ENCODE data around the gene COL4A3. TPM values are rescaled to one million over a fixed set of nuclear protein-coding genes. Genes with fewer than 3 reads are reported as not detected.

COL4A3 gene
- total RNA-seq, 4 donors from 2014 or later: under 0.01 to 67.7 (median 10.2) TPM

GRCh38 chr2:227134591-227134990 lies 29.8 kb upstream of the COL4A3 start:
- TF ChIP-seq CTCF (IDR thresholded peaks at IDR 0.05): no peak
- no peak for TF ChIP-seq POLR2A (IDR thresholded peaks at IDR 0.05)
- no peaks in the 10 kb centered on the region for H3K27me3 ChIP-seq
- no peaks in the 10 kb centered on the region for H3K4me1 ChIP-seq
- H3K9me3 ChIP-seq: no peaks in the 10 kb centered on the region
- H3K27ac ChIP-seq: no peak overlapping the region
- no peak for DNase-seq
- H3K36me3 ChIP-seq: no peaks in the 10 kb centered on the region
- H3K4me3 ChIP-seq: no peak overlapping the region

GRCh38 chr2:227141301-227141700 lies 23.1 kb upstream of the COL4A3 start:
- H3K9me3 ChIP-seq: no peaks in the 10 kb centered on the region
- no peaks in the 10 kb centered on the region for H3K36me3 ChIP-seq
- H3K27ac ChIP-seq: no peak overlapping the region
- TF ChIP-seq CTCF (IDR thresholded peaks at IDR 0.05) (no peak), POLR2A (IDR thresholded peaks at IDR 0.05) (no peak)
- no peaks in the 10 kb centered on the region for H3K4me1 ChIP-seq
- no peak overlapping the region for H3K4me3 ChIP-seq
- no peak for DNase-seq
- no peaks in the 10 kb centered on the region for H3K27me3 ChIP-seq

GRCh38 chr2:227143895-227144294 lies 20.5 kb upstream of the COL4A3 start:
- Histone ChIP-seq H3K27ac (no peak overlapping the region), H3K4me3 (no peak overlapping the region), H3K4me1 (no peaks in the 10 kb centered on the region), H3K36me3 (no peaks in the 10 kb centered on the region), H3K27me3 (no peaks in the 10 kb centered on the region), H3K9me3 (no peaks in the 10 kb centered on the region)
- TF ChIP-seq CTCF (IDR thresholded peaks at IDR 0.05) (no peak), POLR2A (IDR thresholded peaks at IDR 0.05) (no peak)
- no peak for DNase-seq

- H3K4me3 ChIP-seq: no peak overlapping the region
- H3K27ac ChIP-seq: no peak overlapping the region
- H3K36me3 ChIP-seq: no peaks in the 10 kb centered on the region
- no peaks in the 10 kb centered on the region for H3K27me3 ChIP-seq
- TF ChIP-seq POLR2A (IDR thresholded peaks at IDR 0.05): no peak
- TF ChIP-seq CTCF (IDR thresholded peaks at IDR 0.05): no peak
- H3K9me3 ChIP-seq: no peaks in the 10 kb centered on the region
- DNase-seq: no peak
- H3K4me1 ChIP-seq: no peaks in the 10 kb centered on the region
Measured at GRCh38 chr2:227146456-227146855, 18.0 kb upstream of the COL4A3 start.

- no peak for TF ChIP-seq POLR2A (IDR thresholded peaks at IDR 0.05)
- TF ChIP-seq CTCF (IDR thresholded peaks at IDR 0.05): no peak
- H3K27me3 ChIP-seq: no peaks in the 10 kb centered on the region
- H3K9me3 ChIP-seq: no peaks in the 10 kb centered on the region
- no peak overlapping the region for H3K27ac ChIP-seq
- H3K36me3 ChIP-seq: no peaks in the 10 kb centered on the region
- H3K4me3 ChIP-seq: no peak overlapping the region
- no peaks in the 10 kb centered on the region for H3K4me1 ChIP-seq
- no peak for DNase-seq
Measured at GRCh38 chr2:227147023-227147422, 17.4 kb upstream of the COL4A3 start.

GRCh38 chr2:227148106-227148505 lies 16.3 kb upstream of the COL4A3 start:
- H3K9me3 ChIP-seq: no peaks in the 10 kb centered on the region
- no peaks in the 10 kb centered on the region for H3K27me3 ChIP-seq
- no peaks in the 10 kb centered on the region for H3K4me1 ChIP-seq
- no peak overlapping the region for H3K4me3 ChIP-seq
- no peak for DNase-seq
- H3K27ac ChIP-seq: no peak overlapping the region
- TF ChIP-seq CTCF (IDR thresholded peaks at IDR 0.05): no peak
- no peak for TF ChIP-seq POLR2A (IDR thresholded peaks at IDR 0.05)
- H3K36me3 ChIP-seq: no peaks in the 10 kb centered on the region

Measured in Peyer's patch (tissue), 4 donors.